K562 (cell line): ENCODE results near the gene RHOB. TPM values are rescaled to one million over a fixed set of nuclear protein-coding genes. Genes with fewer than 3 reads are reported as not detected.

Experiments used
- ATF1 ChIP-seq, 2 experiments: fragments of 450-650 bp in 1 of 2; IDR thresholded peaks; 2 replicates each; pipeline ENCODE4 v1.6.1; 2016; ENCODE audit warnings: missing compliant biosample characterization in 1 of 2, missing genetic modification characterization in 1 of 2
- ZNF316 ChIP-seq: fragments of 450-650 bp; IDR thresholded peaks from 2 replicates; pipeline ENCODE4 v1.6.1; 2016
- polyA plus RNA-seq, 8 experiments: library from polyadenylated mRNA; depleted of rRNA in 4 of 8; stranded (reverse) in 5 of 8; unstranded in 3 of 8; fragments of >200 nt; fragmentation: Nextera tagmentation in 2 of 8; fragmentation: Illumina TruSeq in 1 of 8; extraction: Ambion mirVana in 2 of 8; extraction: Trizol in 1 of 8; gene quantifications; 2 replicates each; pipeline versions ENCODE4 v1.2.1 to v1.2.3, GENCODE V29; 2011 to 2014; ENCODE audit warnings: inconsistent platforms in 1 of 8, missing spikeins in 1 of 8
- total RNA-seq, 7 experiments: library from RNA; depleted of rRNA in 6 of 7; stranded (reverse); fragments of >200 nt in 6 of 7; fragmentation: Illumina TruSeq in 2 of 7; extraction: Trizol in 2 of 7; gene quantifications; 2 replicates each; pipeline versions ENCODE4 v1.2.1 to v1.2.3, GENCODE V29; 2011 to 2021; ENCODE audit warnings: low replicate concordance in 1 of 7
- TF ChIP-seq, protein P1 (sequence below), 2 experiments: fragments of 450-650 bp in 1 of 2; sonication (generic) in 1 of 2; formaldehyde crosslinking in 1 of 2; IDR thresholded peaks in 1 of 2; conservative IDR thresholded peaks in 1 of 2; 2 replicates each; pipeline versions ENCODE4 v1.6.1 to v1.8.1; 2016 to 2023; ENCODE audit warnings: mild to moderate bottlenecking in 2 of 2, moderate library complexity in 2 of 2, inconsistent platforms in 1 of 2, missing genetic modification reagents in 1 of 2
- TF ChIP-seq, protein P2 (sequence below), 2 experiments: IDR thresholded peaks; 2 replicates each; pipeline ENCODE4 v1.6.1; 2012; ENCODE audit warnings: improper control_type of control experiment in 2 of 2, low read depth in 2 of 2, low read length in 2 of 2, borderline replicate concordance in 1 of 2
- TF ChIP-seq, protein P3 (sequence below): fragments of 150-350 bp; conservative IDR thresholded peaks from 2 replicates; pipeline ENCODE4 v1.6.1; 2014; ENCODE audit warnings: low read length

RHOB gene
- total and polyA plus RNA-seq, 9 of the 15 experiments (the other 6 are each of a cell fraction or from before 2014, with no cell fraction given) = 0.07 to 4.8 (median 1.1) TPM

DNA sequence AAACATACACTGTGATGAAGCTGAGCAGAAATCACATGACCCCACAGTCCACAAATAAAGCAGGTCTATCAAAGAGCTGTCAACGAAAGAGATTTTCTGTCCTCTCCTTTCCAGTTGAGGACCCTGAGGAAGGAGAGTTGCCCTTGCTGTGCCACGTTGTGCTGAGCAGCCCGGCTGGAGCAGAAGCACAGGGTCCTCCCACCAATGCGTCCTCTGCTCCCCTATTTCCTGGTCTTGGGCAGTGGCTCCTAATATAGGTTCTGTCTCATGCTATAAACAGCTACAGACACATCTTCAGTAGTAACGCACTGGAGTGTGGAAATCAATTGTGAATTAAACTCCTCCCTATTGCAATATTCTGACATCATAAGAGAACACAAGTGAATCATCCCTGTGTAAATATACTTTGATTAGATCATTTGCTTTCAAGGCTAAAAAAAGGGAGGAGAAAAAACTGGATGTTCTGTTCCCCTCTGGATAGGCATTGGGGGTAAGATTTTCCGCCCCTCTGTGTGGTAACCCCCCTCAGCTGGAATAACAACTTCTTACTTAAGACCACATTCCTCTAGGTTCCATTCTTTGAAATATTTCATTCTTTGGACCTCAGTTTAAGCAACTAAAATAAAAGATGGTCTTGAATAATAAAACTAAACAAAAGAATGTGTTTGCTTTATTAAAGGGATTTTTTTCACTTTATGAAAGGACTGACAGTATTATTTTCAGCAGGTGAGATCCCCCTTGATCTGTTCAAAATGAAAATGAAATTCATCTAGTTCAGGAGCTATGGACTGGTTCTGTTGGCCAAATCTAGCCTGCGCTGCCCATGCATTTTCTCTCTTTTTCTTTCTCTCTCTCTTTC is 8.3 kb upstream of the RHOB start (continued):
- TF ChIP-seq, protein P1, sequence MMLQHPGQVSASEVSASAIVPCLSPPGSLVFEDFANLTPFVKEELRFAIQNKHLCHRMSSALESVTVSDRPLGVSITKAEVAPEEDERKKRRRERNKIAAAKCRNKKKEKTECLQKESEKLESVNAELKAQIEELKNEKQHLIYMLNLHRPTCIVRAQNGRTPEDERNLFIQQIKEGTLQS (IDR thresholded peaks at IDR 0.05) = peak; percentile 90
- TF ChIP-seq, protein P1 (CRISPR knock-in tag; conservative IDR thresholded peaks at IDR 0.05) = no peak
- TF ChIP-seq, protein P2, sequence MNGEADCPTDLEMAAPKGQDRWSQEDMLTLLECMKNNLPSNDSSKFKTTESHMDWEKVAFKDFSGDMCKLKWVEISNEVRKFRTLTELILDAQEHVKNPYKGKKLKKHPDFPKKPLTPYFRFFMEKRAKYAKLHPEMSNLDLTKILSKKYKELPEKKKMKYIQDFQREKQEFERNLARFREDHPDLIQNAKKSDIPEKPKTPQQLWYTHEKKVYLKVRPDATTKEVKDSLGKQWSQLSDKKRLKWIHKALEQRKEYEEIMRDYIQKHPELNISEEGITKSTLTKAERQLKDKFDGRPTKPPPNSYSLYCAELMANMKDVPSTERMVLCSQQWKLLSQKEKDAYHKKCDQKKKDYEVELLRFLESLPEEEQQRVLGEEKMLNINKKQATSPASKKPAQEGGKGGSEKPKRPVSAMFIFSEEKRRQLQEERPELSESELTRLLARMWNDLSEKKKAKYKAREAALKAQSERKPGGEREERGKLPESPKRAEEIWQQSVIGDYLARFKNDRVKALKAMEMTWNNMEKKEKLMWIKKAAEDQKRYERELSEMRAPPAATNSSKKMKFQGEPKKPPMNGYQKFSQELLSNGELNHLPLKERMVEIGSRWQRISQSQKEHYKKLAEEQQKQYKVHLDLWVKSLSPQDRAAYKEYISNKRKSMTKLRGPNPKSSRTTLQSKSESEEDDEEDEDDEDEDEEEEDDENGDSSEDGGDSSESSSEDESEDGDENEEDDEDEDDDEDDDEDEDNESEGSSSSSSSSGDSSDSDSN (IDR thresholded peaks at IDR 0.05; ENCODE audit: borderline replicate concordance in 1 of 2, low read depth in 2 of 2, low read length in 2 of 2) = no peak
- TF ChIP-seq, protein P3, sequence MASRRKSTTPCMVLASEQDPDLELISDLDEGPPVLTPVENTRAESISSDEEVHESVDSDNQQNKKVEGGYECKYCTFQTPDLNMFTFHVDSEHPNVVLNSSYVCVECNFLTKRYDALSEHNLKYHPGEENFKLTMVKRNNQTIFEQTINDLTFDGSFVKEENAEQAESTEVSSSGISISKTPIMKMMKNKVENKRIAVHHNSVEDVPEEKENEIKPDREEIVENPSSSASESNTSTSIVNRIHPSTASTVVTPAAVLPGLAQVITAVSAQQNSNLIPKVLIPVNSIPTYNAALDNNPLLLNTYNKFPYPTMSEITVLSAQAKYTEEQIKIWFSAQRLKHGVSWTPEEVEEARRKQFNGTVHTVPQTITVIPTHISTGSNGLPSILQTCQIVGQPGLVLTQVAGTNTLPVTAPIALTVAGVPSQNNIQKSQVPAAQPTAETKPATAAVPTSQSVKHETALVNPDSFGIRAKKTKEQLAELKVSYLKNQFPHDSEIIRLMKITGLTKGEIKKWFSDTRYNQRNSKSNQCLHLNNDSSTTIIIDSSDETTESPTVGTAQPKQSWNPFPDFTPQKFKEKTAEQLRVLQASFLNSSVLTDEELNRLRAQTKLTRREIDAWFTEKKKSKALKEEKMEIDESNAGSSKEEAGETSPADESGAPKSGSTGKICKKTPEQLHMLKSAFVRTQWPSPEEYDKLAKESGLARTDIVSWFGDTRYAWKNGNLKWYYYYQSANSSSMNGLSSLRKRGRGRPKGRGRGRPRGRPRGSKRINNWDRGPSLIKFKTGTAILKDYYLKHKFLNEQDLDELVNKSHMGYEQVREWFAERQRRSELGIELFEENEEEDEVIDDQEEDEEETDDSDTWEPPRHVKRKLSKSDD = no peak
- TF ChIP-seq ZNF316 (no peak), ATF1 (CRISPR knock-in tag; IDR thresholded peaks at IDR 0.05) (no peak), ATF1 (tag; IDR thresholded peaks at IDR 0.05) (peak; percentile 35; the same call in 1 of the 2 replicates)
